Amygdala (tissue), 56 donors: ENCODE measurements around the gene SHC4.

Source experiments
- DNase-seq, 56 donors: peaks; one replicate each; lab custom pipeline; 2025; lab: John Stamatoyannopoulos, UW

SHC4 gene

DNA sequence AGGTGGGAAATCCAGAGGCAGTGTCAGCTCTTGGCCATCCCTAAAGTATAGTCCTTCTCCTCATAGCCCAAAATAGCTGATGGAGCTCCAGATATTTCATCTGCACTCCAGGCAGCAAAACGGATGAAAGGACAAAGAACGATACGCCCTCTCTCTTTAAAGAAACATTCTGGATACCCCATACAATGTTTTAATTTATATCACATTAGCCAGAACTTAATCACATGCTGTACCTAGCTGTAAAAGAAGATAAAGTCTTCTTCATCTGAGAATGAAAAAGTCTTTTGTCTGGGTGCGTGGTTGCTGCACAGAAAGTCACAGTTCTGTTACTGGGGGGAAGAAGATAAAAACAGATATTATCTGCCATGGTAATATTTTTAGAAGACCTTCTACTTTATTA, 4.3 kb upstream of the SHC4 start:
- no peak for DNase-seq

DNA sequence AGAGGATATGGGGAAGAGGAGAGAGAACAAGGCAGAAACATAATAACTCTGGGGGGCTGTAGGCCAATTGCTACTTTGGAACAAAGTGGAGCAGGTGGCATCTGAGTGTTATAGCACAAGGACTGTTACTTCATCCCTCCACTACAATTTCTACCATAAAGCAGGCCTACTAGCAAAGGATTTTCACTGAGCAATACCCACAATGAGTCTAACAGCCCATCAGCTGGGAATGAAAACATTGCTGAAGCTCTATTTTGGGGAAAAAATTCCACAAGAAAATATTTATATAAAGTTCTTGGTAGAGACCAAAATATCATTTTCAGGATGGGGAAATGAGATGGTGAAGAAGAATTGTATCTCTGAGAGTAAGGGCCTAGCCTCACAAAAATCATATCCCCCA, 3.6 kb upstream of the SHC4 start:
- no peak for DNase-seq

DNA sequence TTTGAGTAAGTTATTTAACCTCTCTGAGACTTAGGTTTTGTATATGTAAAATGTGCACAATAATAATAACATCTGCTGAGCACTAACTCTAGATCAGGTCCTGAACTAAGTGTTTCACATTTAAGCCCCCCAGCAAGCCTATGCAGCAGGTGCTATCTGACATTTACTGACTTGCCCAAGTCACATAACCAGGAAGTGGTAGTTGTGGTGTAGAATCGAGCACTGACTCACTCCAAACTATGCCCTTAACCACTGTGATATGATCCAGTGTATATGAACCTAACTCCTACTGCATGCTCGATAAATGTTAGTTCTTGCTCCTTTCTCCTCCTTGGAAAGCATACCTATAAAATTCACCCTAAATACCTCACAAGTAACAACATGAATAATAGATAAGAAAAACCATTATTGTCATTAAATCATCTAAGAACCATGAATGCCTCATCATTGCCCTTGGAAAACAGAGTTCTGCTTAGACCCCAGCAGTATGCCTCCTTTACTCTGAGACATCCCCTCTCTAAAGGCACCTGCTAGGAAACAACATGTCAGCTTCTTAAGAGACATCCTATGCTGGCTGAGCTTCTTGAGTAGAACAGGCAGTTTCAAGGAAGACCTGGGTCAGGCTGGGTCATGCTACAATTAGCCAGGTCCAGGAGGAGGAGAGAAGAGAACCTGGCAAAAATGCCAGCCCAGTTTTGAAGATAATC, 3.0 kb upstream of the SHC4 start:
- DNase-seq, result no peak

DNA sequence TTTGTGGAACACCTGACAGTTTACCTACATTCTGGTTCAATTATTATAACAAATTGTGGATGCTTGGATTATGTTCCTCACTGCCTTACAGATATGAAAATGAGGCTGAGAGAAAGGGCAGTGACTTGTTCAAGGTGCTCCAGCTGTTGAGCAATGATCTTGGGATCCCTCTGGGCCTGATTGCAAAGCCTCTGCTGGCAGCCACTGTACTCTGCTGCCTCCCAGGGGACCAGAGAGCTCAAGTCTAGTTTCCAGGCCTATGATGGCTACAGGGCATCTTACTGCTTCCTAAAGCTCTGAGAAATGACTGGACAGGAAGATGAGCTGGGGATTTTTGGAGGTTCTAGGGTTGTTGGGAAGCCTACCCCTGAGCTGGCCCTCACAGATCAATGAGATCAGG, 2.3 kb upstream of the SHC4 start:
- peak in 1 of 56 donors; percentile 11 for DNase-seq

DNA sequence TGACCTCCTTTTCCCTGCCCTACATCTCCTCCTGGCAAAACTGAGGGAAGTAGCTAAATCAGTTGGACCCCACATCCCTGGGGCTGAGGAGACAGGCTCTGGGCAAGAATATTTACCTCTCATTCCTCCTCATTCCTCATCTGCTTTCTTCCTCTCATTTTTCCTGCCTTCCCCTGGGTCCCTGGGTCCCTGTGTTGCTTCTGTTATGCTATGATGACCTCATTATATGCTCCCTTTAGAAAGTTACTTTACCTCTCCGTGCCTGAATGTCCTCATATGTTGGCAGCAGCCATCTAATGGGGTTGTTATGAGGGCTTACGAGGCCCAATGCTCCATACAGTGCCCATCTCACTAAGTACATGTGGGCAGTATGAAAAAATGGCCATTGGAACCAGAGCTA, 1.2 kb upstream of the SHC4 start:
- DNase-seq, result no peak

DNA sequence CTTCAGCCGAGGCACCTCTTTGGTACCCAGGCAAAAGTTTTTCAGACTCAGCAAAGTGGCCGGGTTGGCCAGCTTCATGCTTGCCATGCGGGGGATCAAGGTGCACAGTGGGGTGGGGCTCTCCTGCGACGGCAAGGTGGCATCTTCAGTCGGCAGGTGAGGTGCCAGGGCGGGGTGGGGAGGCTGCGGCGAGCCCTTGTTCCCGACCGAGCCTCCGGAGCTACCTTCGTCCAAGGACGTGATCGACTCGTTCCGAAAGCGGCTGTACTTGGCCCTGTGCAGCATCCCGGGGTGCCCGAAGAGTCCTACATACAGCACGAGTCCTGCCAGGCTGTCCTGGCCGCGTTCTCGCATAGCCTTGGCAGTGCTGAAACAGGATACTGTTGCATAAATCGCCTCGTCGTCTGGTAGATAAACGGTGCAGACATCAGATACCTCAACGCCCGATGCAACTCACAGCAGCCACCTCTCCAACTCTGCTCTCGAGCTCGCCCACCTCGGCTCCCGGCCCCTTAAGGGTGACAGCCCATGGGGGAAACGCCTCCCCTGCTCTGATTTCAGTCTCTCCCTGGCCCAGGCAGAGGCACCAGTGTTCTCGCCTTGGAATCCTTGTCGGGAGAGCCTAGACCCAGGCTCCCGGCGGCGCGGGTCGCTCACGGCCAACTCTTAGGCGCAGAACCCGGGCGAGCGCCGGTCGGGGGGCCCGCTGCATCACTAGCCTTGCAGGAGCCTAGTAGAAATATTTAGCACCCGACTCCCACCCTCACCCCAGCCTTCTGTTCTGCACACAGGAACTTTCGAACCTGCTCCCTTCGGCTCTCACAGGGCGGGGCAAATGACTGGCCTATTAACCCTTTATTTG, 826 bp downstream of the SHC4 start:
- peak in 19 of 56 donors; percentile 12 to 55 (median 42) for DNase-seq

DNA sequence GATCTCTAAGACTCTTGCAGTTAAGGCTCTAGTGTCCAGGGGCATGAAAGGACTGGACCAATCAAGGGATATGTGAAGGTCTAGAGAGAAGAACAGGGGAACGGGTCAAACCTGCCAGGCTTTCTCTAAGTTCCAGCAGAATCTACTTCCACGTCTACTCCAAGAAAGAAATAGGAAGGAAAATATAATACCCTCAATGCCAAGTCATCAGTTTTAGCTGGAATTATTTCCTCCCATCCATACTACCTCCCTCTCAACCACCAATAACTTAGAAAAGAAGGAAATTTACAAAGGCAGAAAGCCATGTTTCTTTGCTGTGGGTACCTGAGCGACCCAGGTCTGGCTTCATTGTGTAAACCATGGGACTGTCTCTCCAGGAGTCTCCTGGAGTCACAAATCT, 7.8 kb downstream of the SHC4 start:
- DNase-seq, result no peak

DNA sequence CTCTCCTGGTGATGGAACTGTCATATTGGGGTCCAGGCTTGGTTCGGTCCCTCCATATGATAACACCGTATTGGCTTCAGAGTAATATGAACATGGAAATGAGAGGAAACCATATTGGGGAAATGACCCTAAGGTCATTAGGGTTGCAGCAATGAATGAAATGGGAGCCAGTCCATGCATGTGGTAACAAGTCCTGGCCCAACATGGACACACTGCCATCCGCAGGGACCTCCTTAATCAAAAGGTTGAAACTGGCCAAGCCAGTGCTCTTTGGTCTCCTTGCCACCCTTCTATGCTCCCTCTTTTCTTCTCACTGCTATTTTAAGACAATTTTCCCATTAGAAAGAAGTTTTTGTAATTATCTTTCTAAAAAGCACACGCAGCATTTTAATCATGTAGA, 8.3 kb downstream of the SHC4 start:
- no peak for DNase-seq

DNA sequence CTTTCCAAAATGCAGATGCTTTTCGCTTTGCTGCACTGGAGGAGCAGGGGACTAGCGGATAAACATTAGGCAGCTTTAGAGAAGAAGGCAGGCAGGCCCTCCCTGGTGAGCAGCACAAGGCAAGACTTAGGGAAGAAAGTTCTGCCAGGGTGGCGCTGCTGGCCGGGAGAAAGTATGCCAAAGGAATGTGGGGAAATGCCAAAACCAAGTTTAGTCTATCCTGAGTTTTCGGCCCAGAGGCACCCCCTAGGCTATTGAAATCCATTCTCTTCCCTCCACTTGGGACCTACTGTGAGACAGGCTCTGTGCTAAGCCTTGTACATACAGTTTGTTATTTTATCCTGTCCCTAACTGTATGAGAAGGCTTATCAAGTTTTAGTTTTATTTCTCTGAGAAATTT, 9.2 kb downstream of the SHC4 start:
- no peak for DNase-seq

DNA sequence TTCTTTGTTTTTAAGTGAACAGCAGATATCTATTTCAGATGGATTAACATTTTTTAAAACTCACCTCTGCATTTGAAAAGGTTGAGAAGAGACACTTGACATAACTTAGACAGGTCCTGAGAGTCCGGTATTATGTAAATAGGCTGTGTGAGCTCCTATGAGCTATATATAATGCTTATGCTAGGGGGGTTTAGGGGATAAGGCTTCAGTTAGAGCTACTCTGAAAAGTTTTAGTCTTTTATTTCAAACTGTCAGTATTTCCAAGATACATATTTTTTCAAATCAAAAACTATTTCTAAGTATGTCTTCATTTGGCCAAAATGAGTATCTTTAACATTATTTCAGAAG, 16.9 kb downstream of the SHC4 start:
- no peak for DNase-seq

DNA sequence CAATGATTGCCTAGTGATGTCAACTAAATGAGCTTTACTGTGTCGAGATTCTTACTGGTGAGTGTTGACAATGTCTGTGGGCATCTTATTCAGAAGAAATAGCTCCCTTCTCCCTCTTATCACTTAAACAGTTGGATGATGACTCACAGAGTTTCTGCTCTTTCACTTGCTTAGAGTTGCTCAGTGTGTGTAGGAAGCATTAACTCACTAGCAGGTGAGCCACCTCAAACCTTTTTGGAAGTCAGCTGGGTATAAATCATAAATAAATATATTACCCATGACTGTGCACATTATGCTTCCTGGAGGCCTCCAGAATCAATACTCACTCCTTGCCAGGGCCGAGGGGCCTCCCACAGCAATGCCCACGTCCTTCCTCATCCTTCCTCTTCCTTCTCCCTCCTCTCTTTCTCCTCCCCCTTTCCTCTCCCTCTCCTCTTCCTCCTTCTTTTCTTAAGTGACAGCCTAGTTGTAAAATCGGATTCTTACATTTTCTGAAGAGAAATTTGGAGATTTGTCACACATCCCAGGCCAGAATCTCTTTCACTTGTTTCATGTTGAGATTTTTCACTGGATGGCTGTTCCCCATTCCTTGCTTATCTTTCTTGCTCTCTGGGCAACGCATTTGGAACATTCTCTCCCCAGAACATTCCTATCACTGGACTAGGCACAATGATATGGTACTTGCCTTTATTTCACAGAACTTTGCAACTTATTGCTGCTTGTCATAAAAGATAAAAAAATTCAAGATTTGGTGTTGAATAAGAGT, 17.5 kb downstream of the SHC4 start:
- peak in 1 of 56 donors; percentile 12 for DNase-seq

DNA sequence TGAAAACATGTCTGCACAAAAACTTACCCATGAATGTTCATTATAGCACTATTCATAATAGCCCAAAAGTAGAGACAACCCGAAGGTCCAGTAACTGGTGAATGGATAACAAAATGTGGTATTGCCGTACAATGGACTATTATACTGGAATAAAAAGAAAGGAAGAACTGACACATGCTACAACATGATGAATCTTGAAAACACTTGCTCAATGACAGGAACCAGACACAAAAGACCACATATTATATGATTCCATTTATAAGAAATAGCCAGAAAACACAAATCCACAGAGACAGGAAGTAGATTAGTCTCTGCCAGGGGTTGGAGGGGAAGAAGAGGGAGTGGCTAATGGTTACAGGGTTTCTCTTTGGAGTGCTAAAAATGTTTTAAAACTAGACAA, 18.3 kb downstream of the SHC4 start:
- DNase-seq, result no peak

DNA sequence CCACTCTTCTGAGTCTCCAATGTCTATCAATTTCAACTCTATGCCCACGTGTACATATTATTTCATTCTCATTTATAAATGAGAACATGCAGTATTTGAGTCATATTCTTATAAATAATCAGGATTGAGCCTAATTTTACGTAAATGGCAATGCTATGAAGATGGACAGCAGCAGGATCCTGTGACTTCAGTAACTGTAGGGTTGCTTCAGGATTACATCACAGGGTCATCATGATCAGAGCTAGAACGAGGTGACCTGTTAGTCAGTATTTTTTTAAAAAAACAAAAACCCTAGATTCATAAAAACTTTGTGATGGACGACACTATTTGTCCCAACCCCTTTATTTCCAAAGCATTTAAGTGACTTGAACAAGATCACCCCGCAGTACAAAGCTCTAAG, 21.8 kb downstream of the SHC4 start:
- DNase-seq, result no peak

DNA sequence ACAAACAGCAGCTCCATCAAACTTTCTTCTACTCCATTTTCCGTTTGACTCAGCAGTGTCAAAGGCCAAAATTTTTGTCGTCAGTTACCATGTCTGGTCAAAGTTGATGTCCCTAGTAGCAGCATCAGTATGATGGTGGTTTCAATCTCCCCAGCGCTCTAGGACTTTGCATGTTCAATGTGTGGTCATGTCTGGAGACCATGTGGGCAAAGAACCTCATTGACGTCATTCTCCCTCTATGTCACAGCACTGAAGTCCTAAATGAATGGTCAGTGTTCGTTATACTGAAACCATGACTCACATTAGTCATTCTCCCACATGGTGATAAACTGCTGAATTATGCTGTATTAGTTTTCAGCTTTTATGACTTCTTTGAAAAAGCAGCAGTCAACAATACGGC, 23.2 kb downstream of the SHC4 start:
- DNase-seq, result no peak

DNA sequence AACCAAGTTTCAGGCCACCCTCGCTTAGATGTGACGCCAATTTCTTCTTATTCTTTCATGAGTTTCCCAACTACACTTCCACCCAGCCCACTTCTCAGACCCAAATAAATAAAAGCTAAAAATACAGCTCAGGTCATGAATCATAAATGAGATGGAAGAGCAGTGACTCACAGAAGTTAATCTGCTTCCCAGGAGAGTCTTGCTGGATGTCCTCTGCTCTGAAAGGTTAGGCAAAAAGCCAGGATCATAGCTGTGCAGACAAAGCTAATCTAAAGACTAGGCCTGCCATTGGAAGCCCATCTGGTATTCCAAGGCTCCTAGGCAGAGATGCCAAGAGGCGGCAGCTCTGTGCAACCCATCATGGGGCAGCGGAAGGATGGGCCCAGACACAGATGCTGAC, 24.1 kb downstream of the SHC4 start:
- DNase-seq, result no peak

DNA sequence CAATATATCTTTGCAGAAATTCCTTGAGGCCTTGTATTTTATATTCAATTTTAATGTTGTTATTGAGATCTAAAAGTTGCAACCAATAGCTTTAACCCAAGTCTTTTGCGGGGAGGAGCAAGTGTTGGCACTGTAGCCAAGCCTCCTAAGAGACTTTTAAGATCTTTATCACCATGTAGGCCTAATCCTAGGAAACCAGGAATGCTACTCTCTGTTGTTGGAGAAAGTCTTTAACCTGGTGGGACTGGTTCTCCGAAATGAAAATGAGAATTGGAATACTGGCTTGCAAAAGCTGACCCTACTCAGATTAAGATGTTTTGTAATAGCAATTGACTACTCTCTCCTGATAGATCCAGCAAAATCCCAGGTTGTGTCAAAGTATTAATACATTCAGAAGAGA, 25.8 kb downstream of the SHC4 start:
- no peak for DNase-seq

DNA sequence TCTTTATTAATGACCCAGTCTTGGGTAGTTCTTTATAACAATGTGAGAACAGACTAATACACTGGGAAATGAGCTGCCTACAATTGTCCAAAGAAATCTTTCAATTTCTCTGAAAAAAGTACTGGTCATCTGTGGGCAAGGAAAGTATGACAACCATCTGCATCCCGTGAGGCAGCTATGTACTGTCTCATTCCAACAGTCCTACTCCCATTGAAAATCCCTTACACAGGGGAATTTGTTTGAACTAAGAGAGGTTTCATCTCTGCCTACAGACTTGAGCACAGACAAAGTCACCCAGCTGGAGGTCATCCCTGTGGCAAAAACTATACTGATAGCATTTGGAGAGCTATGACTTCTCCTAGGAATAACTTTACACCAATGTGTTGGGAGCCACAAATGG, 27.1 kb downstream of the SHC4 start:
- no peak for DNase-seq

DNA sequence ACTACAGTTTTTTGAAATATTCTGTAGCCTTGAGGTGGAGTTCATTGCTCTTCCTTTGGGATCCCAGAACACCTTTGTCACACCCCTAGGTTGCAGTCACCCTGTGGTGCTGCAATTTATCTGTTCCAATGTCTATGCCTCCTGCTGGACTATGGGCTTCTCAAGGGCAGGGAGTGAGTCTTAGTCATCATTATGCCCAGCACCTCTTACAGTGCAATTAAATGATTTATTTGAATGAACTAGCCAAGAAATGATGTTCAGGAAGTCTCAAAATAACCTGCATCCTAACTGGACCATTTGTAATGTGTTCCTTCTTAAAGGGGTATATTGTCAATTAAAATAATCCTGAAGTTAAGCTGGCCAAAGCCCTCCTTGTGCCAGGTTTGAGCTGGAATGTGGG, 28.5 kb downstream of the SHC4 start:
- no peak for DNase-seq

DNA sequence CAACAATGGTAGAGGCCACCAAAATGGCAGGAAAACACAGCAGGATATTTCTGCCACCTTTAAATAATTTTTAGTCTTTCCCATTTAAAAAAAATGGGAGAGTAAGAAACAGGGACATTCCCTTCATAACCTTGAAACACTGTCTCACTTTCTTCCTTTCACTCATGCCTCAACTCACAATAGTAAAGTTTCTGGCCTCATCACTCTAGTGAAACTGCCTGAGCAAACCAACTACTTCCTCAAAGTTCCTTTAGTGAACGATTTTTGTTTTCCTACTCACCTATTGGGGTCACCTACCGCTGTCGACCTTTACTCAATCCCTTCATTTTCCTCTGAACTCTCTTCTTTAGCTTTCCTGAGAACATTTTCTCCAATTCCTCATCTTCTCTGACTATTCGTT, 33.0 kb downstream of the SHC4 start:
- DNase-seq, result no peak

DNA sequence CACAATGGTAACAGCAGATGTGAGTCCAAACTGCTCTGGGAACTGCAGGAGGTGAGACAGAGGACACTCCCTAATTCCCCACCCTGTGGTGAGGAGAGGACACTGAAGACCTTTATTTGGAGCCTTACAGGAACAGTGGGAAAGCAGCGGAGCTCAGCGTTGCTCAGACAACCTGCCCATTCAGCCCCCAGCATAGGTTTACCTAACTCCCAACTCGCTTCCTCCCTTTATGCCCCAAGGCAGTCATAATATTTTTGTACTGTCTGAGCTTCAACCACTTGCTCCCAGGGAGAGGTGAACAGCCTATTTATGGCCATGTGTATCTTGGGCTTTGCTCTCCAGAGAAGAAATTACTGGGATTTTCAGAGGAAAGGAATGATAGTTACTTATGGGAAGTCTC, 34.1 kb downstream of the SHC4 start:
- no peak for DNase-seq

DNA sequence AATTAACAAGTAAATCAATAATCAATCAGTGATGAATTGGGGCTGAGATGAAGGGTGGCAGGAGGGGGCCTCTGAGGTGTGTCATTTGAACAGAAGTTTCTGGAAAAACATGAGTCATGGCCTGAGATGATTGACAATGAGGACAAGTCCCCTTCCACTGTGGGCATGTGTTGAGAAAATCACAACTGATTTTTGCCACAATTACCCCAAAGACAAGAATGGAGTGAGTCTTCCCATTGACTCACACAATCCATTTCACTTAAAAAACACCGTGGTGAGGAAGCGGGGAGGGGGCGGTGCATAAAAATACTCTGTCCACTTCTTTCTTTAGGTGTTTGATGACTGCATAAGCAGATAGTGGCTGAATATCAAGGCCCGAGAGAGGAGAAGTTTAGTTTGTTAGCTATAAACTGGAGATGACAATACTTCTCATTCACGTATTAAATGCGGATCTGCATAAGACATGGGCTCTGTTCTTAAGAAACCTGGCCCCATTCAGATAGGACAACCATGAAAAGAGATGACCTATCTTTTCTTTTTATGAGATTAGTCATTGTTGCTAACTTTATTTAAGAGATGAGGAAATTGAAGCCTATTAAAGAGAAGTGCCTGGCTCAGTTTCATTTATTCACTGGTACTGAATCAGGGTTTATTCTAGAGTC, 34.7 kb downstream of the SHC4 start:
- DNase-seq, result no peak
